Hematopoietic multipotent progenitor cell (in vitro differentiated cells): ENCODE results near the gene BTBD6. TPM values are rescaled to one million over a fixed set of nuclear protein-coding genes. Genes with fewer than 3 reads are reported as not detected.

Experiments used
- DNase-seq, 3 donors: peaks; one replicate each; pipeline ENCODE4 v3.0.0-alpha.2; 2011 to 2015; ENCODE audit warnings: low read depth in 2 of 3, low spot score in 2 of 3
- total RNA-seq: library from RNA; depleted of rRNA; stranded (reverse); fragments of >200 nt; gene quantifications from one replicate; pipeline ENCODE4 v1.2.3, GENCODE V29; 2012

BTBD6 gene
- total RNA-seq, 1 donor = 10.2 TPM

- DNase-seq = no peak
Measured at GRCh38 chr14:105227346-105227745, 21.0 kb upstream of the BTBD6 start.

DNA sequence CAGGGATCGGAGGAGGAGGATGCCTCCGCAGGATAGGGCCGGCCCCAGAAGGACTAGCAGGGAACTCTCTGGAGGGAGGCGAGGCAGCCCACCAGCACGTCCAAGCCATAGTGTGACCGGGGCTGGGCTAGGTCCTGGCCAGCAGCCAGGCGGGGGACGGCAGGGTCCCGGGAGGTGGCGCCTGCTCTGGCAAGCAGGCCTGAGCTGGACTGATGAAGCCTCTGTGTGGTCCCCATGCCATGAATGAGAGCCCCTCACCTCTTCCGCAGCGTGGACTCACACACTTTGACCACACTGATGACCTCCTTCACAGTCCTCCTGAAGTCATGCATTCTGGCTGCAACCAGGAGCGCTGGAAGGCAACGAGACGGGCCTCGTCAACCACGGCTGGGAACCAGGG, 19.8 kb upstream of the BTBD6 start:
- no peak for DNase-seq

- no peak for DNase-seq
Measured at GRCh38 chr14:105229099-105229655, 19.2 kb upstream of the BTBD6 start.

- DNase-seq = no peak
Measured at GRCh38 chr14:105240811-105241576, 7.3 kb upstream of the BTBD6 start.

GRCh38 chr14:105241641-105242040, 6.7 kb upstream of the BTBD6 start:
- no peak for DNase-seq

- DNase-seq = no peak
Measured at GRCh38 chr14:105244334-105244733, 4.0 kb upstream of the BTBD6 start.

GRCh38 chr14:105247026-105247425, 1.3 kb upstream of the BTBD6 start:
- DNase-seq = no peak

- DNase-seq = no peak
Measured at GRCh38 chr14:105247715-105248367, 492 bp upstream of the BTBD6 start.

DNA sequence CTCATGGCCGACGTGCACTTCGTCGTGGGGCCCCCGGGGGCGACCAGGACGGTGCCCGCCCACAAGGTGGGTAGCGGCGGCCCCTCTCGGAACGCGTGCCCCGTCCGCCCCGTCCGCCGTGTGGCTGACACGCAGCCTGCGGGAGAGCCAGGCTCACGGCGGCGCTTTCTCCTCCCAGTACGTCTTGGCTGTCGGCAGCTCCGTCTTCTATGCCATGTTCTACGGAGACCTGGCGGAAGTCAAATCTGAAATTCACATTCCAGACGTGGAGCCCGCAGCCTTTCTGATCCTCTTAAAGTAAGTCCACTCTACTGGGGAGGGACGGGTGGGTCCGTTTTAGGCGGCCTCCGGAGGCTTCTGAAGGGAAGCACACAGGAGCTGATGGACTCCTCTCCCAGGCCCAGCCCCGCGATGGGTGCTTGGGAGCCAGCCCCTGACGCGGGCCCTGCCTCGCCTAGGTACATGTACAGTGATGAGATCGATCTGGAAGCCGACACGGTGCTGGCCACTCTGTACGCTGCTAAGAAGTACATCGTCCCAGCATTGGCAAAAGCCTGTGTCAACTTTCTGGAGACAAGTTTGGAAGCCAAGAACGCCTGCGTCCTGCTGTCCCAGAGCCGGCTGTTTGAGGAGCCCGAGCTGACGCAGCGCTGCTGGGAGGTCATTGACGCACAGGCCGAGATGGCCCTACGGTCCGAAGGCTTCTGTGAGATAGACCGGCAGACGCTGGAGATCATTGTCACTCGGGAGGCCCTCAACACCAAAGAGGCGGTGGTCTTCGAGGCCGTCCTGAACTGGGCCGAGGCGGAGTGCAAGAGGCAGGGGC, 1.1 kb downstream of the BTBD6 start:
- DNase-seq = no peak

- no peak for DNase-seq
Measured at GRCh38 chr14:105250008-105250366, 1.7 kb downstream of the BTBD6 start.

DNA sequence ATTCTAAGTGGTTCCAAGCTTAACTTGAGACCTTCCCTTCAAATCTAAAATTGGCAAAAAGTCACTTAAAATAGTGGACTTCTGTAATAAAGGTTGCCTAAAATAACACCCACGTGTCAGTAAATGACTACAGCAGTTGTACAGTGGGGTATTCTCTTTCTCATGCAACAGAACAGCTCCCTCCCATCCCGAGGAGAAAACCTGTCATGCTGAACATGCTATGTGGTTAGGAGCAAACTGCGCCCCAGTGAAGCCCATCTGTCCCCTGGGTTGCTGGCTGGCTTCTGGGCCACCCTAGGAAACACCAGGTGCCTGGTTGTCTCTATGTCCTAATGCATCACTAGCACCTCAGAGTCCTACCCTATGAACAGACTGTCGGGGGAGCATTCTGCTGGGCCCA, 2.7 kb downstream of the BTBD6 start:
- DNase-seq = no peak

DNA sequence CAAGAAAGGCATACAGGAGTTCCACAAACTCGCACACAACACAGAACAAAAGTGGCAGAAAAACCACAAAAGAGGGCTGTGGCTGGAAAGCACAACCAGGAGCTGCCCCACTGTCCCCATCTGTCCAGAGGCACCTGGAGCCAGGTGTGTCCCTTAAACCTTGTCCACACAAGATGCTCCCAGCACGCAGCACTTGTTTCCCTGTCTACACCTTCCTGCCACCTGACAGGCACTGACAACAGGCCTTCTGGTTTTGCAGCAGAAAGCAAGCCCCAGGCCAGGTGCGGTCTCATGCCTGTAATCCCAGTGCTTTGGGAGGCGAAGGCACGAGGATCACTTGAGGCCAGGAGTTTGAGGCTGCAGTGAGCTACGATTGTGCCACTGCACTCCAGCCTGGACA, 3.6 kb downstream of the BTBD6 start:
- no peak for DNase-seq

DNA sequence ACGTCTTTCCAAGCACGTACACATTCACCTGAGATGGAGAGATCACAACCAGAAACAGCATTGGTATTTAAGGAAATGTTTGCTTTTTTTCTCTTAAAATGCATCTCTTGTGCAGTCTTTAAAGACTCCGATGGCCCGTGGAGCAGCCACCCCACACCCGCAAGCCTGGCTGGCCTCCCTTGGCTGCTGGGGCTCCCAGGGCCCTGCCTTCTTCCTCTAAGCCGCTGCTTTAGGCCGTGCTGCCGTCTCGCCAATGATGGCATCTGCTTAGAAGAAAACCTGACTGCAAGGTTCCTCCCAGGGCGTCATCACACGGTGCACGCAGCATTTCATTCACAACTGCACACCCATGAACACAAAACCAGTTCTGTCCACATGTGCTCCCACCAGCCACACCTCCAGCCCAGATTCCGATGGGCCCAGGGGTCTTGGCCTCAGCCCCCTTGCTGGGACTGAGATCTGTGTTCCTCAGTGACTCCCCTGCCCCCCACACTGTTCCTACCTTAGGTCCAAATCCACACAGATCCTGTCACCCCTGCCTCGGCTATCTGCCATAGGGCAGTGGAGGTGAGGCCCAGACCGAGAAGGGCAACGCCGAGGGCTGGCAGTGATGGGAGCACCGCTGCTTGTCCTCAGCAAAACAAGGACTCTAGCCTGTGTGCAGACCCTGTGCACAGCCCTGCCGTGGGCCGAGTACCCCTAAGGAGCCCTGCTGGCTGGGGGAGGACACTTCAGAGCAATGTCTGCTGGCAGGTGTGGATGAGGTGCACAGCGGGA, 4.4 kb downstream of the BTBD6 start:
- DNase-seq = no peak

- no peak for DNase-seq
Measured at GRCh38 chr14:105253329-105253682, 5.0 kb downstream of the BTBD6 start.

GRCh38 chr14:105255021-105255507, 6.7 kb downstream of the BTBD6 start:
- DNase-seq = no peak

DNA sequence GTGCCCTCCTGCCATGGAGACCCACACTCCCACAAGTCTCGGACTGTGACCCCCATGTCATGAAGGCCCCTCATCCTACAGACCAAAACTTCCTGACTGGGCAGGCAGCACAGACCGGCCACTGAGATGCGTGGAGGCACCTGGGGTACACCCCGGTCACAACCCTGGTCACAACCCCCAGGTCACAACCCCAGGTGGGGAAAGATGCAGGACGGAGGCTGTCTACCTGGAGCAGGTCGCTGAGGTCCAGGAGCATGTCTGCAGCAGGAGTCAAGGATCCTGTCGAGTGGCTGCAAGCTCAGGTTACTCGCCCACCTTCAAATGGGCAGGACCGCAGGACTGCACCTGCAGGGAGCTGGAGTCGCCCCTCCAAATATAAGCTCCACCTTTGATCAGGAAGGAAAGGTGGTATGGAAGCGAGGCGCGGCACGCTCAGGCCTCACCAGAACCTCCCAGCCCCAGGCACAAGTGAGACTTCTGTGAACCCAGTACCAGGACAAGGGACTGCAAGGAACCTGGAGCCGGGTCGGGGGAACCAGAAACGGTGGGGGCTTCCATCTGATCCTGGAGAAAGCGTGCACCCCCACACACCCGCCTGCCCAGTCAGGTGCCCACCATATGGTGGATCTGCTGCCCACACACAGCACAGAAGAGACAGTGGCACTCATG, 8.1 kb downstream of the BTBD6 start:
- DNase-seq = no peak

DNA sequence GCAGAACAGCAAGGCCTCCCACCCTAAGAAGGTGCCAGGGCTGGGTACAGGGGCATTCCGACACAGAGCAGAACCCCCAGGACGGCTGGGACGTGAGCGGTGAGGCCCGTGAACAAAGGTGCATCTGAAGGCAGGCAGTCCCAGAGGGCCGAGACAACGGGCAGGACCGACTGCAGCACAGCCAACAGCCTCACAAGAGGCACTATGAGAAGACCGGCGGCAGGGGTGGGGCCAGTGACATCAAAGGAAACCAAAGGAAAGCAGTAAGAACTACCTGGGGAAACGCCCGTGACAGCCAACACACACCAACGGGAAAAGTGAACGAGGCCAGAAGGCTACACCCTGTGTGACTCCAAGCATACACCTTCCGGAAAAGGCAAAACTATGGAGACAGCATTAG, 9.1 kb downstream of the BTBD6 start:
- DNase-seq = no peak

- no peak for DNase-seq
Measured at GRCh38 chr14:105258846-105259245, 10.5 kb downstream of the BTBD6 start.

- DNase-seq = no peak
Measured at GRCh38 chr14:105260959-105261358, 12.6 kb downstream of the BTBD6 start.

DNA sequence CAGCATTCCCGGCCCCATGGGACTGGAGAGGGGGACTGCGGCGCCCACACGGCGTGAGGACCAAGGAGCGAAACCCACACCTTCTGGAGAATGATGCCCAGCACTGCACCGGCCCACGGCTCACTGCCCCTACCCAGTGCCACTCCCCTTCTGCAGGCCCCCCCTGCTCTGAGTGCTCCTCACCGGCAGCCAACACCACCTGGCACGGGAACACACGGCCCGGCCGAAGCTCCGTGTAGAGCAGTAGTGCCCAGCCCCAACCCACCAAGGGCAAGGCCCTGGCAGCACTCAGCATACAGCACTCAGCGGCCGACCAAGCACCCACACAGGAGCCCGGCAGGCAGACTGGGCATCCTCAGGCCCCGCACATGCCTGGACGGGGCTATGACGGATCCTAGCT, 13.4 kb downstream of the BTBD6 start:
- no peak for DNase-seq
